Fibroblast of lung (primary cell): Measurements from ENCODE around the gene MEX3A.

Experiments
- EZH2 ChIP-seq: IDR thresholded peaks from 2 replicates; pipeline ENCODE4 v1.5.1; 2012; ENCODE audit warnings: low read length, control low read depth, mild to moderate bottlenecking; ENCODE audit errors: missing control alignments
- TF ChIP-seq, protein P1 (sequence below), 2 donors: IDR thresholded peaks in 1 of 2; conservative IDR thresholded peaks in 1 of 2; 1 replicate in 1 of 2; 2 replicates in 1 of 2; pipeline ENCODE4 v1.5.1; 2011 to 2012; ENCODE audit warnings: low read length in 2 of 2, control low read depth in 1 of 2, inconsistent platforms in 1 of 2, low read depth in 1 of 2, mild to moderate bottlenecking in 1 of 2

DNA sequence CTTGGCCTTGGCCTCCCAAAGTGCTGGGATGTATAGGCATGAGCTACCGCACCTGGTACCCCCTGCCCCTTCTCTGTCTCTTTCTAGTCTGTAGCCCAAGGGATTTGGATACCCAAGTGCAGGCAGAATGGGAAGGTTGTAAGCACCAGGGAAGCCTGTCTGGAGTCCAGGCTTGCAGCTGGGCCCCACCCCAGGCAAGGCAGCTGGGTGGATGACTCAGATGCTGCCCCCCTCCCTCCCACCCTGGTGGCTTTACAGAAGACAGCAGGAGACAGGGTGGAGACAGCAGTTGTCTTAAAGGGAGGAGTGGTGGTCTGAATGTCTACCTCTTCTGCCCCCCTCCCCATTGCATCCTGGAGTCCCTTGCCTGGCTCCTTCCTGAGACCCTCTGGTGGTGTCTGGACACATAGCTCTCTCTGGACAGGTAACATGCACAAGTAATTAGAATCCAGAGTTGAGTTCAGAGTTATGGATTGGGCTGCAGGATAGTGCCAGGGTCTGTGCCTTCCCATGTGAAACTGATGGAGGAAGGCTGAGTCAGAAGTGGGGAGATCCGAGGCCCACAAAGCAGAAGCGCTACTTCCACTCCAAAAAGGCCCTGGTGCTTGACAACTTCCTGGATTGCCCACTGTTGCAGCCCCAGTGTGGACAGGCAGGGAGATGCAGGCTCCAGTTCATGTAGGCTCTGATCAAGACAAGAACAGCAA lies 37.4 kb upstream of the MEX3A start:
- TF ChIP-seq, protein P1, sequence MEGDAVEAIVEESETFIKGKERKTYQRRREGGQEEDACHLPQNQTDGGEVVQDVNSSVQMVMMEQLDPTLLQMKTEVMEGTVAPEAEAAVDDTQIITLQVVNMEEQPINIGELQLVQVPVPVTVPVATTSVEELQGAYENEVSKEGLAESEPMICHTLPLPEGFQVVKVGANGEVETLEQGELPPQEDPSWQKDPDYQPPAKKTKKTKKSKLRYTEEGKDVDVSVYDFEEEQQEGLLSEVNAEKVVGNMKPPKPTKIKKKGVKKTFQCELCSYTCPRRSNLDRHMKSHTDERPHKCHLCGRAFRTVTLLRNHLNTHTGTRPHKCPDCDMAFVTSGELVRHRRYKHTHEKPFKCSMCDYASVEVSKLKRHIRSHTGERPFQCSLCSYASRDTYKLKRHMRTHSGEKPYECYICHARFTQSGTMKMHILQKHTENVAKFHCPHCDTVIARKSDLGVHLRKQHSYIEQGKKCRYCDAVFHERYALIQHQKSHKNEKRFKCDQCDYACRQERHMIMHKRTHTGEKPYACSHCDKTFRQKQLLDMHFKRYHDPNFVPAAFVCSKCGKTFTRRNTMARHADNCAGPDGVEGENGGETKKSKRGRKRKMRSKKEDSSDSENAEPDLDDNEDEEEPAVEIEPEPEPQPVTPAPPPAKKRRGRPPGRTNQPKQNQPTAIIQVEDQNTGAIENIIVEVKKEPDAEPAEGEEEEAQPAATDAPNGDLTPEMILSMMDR (conservative IDR thresholded peaks at IDR 0.05 in 1 of 2, IDR thresholded peaks at IDR 0.05 in 1 of 2; ENCODE audit: low read depth in 1 of 2, low read length in 2 of 2), result peak in 1 of 2 donors; percentile 5
- no peak for TF ChIP-seq EZH2
